Muscle of back (tissue), 11 donors: ENCODE data around the gene MAP2K5. TPM values are rescaled to one million over a fixed set of nuclear protein-coding genes. Genes with fewer than 3 reads are reported as not detected.

ENCODE experiments used
- DNase-seq, 3 donors: peaks; one replicate each; pipeline versions ENCODE4 v3.0.0 to v3.0.0-alpha.2; 2013
- polyA plus RNA-seq, 10 donors: library from polyadenylated mRNA; unstranded; fragments of 120-200 nt; gene quantifications; one replicate each; pipeline ENCODE4 v1.2.1, GENCODE V29; 2013; ENCODE audit not compliant: insufficient read length in 10 of 10

The MAP2K5 gene
- polyA plus RNA-seq, 10 donors: 14.6 to 22.9 (median 19.6) TPM

DNA sequence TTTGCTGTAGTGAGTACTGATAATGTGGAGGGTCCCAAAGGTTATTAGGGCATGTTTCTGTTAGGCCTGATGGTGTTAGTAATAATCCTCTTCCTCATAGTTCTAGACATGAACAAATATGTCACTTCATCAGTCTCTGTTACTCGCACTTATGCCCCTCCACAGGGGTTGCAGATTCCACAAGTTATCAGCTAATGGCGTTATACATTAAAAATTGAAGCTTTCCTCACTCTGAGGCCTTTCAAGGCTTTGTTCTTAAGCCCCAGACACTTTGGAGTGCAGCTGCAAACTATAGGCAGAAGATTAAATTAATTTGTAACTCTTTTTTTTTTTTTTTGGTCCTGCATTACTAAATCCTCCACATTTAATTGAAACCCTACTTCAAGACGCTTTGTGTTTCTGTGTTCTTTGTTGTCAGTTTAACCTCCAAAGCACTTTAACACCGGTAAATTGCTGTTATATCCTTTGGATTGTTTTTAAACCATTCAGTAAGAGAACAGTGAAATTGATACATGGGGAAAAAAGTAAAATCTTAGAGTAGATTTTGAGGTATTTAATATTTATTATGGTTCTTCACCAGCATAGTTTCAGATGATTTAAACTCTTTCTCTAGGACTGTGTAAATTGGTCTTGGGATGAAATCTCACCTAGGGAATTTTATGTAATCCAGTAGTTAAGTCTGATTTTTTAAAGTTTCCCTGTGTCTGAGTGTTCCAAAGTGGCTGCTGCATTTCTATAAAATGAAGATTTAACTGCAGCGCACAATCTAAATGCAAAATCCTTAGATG lies 179.7 kb downstream of the MAP2K5 start:
- no peak for DNase-seq

DNA sequence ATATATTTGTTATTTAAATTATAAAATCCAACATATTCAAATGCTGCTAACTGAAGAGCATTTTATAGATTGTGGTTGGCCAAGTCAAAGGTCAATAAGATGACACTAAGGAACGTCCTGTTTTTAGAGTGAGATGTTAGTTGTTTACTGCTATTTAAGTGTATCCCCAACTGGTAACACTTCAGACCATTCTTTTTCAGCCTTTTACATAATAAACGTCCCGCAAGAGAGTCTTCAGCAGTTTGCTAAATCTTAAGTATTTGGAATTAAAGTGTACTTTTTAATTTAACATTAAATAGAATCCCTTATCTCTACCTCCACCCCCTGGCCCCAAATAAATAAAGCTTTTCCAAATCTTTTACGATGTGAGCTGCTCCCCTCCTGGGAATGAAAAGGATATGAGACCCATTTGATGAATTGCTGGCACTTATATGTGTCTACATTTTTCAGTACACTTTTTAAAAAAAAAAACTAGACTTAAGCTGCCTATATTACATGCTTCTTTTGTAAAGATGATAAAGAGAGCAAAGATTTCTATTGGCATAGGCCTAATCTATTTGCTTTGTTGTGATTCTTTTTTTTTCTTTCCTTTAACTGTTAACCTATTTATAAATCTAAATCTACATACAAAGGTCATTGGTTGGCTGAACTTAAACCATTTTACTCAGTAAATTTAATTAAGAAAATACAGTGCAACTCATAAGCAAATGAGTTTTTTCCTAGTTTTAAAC lies 181.0 kb downstream of the MAP2K5 start:
- DNase-seq: no peak

DNA sequence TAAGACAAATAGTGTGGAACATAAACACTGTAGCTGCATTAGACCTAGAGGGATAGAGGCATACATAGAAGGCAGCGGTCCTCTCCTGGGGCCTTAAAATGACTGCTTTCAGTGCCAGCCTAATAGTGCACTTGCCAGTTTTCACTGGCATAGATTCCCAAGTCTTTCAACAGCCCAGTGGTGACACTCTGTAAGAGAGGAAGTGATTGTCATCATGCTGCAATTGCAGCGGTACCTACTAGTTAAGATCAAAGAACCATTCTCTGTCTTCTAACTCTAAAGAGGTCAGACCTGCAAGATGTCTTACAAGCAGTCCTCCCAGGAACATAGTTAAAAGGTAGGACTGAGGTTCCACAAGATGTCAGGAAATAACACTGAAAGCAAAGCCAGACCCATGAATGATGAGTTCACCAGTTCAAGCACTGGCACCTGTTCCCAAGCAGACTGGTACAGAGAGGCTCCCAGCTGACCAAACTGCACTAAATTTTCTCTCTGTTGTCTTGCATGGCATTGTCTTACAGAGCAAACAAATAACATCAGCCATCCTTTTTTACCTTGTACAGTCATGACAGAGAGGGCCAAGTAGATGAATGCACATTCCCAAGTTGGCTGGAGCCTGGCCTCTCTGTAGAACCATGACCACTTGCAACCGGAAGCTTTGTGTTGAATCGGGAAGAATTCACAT lies 182.3 kb downstream of the MAP2K5 start:
- no peak for DNase-seq

DNA sequence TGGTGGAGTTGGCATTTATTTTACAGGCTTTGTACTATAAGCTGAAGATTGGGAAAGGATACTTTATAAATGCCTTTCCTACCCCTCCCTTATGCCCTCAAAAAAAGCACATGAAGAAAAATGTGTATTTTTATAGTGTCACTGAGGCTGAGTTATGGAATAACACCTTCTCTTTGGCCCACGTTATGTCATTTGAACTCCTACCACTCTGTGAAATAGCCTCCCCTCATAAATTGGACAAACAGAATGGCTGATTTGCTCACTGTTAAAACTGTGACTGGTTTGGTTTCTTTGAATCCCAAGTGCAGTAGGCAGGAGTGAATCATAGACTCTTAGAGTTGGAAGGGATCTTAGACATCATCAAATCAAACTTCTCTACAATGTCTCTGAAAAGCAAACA lies 187.6 kb downstream of the MAP2K5 start:
- no peak for DNase-seq

DNA sequence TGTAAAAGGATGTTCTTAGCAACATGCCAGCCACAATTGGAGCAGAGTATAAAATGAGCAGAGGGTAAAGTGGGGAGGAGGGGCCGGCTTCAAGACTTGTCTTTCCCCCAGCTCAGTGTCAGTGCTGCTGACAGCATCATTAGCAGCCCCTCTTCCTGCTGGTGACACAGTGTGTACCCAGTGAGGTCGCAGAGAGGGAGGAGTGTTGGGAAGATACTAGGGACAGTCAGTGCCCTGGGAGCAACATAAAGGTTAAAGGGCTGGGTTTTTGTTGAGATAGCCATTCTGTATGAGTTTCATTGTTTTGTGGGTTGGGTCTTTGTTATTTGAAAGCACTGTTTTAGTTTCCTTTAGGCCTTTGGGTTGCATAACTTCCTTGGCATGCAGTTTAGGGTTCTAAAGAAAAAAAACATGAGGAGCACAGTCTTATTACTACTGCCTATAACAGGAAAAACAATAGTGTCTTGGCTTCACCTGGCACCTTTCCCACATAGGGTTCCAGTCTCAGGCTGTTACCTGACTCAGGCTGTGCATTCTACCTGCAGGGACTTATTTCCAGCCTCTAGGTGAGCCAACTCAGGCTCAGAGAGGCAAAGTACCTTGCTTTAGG lies 188.7 kb downstream of the MAP2K5 start:
- DNase-seq: no peak

DNA sequence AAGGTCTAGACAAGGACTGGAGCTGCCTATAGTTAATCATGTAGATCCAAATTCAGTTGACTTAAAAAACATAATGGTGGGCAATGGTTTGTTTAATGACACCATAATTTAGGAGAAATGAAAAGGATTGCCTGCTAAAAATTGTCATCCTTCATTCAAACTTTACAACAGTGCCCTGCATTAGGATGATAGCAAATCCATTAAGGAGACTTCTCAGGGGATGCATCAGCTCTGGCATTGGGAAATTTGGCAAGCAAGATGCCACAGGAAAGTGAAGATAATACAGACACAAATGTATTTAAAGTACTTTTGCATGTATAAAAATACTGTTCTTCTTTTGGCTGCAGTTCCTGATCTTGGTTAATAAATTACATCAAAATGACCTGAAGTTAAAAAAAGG lies 189.7 kb downstream of the MAP2K5 start:
- no peak for DNase-seq

DNA sequence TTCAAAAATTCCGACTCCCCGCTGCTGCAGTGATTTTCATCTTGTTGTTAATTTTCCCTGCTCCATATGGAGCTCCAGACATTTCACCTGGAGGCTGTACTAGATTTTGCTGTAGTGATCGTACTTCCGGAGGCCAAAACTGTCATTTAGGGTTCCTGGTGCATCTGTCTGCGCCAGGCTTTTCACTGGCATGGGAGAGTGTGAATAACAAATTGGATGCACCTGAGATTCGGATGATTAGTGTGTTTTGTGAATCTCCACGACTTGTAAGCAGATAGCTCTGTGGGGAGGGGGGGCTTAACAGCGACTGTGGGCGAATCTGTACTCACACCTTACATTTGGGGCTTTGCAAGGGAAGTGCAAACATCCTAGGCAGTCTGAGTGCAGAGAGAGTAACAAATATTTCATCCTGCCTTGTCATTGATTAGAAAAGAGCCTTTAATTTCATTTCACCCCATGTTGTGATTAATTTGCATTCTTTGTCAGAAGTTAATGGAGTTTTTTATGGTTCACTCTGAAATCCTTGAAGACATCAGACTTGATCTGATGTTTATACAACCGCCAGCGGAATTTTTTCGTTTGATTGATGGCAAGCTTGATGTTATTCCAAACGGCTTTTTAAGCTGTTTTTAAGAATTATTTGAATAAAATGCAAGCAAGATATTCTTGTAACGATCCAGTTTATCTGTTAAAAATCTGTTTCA lies 190.3 kb downstream of the MAP2K5 start:
- no peak for DNase-seq

DNA sequence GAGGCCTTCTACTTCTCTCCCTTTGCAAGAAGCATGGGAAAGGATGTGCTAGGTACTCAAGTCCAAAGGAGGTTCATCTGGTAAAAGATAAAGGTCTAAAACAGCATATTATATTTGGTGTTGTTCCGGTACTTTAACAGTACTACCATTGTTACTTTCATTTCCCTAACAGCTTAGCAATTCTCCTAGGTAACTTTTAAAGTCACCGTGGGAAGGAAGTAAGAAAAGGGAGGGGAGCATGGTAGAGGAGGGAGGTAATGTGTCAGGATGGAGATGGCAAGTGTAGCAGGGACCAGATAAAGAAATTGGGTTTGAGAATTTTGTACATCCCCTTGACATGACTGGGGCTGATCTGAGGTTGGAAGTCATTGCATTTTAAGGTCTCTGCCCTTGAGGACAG lies 193.4 kb downstream of the MAP2K5 start:
- no peak for DNase-seq

DNA sequence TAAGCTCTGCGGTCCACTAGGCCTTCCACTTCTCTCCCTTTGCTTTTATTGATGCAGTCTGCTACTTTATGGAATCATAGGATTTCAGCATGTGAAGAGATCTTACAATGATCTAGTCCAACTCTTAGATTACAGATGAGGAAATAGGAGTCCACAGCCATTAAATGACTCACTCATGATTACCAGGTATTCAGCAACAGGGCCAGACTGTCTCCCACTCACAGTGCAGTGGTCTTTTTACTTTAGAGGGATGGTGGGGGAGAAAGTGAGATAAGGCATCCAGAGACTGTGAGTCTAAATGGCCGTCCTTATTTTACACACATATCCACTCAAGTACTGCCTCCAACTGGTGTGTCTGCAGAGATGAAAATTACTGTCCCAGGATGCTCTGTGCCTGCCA lies 194.3 kb downstream of the MAP2K5 start:
- DNase-seq: no peak

DNA sequence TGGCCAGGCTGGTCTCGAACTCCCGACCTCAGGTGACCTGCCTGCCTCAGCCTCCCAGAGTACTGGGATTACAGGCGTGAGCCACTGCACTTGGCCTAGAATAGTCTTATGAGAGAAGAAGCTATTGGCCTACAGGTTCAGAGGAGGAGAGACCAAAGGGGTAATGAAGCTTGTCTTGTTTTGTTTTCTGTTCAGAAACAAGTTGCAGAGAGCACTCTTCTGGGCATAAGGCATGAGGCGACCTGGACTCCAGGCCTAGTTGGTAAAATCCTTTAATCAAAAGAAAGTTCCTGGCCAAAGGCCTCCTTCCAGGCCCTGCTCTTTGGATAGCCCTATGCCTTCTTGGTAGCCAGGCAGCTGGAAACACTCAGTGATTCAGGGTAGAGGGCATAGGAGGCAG lies 195.6 kb downstream of the MAP2K5 start:
- DNase-seq: no peak

DNA sequence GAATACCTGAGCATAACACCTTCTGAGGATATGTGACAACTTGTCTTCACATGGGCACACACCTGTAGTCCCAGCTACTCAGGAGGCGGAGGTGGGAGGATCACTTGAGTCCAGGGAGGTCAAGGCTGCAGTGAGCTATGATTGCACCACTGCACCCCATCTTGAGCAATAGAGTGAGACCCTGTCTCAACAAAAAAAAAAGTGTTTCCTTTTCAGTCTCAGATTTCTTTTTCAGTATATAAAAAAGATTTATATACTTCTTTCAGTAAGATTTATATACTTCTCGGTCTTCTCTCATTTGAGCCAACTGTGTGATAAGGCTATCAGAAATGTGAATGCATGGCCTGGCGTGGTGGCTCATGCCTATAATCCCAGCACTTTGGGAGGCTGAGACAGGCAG lies 197.9 kb downstream of the MAP2K5 start:
- no peak for DNase-seq

DNA sequence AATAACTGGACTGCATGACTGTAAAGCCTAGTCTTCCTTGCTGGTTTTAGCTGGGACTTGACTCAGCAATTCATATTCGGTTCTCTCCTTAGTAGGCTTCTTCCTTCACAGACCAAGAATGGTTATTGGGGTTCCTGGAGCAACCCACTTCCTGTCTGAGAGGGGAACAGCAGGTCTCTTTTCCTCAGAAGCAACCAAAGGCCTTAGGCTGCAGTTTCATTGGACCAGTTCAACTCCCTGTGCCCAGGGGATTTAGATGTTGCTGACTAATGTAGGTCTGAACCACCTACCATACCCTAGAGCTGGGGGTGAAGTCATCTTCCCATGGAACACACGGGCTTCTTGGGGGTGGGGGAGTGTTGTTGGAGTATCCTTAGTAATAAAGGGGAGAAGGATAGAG lies 198.8 kb downstream of the MAP2K5 start:
- no peak for DNase-seq

DNA sequence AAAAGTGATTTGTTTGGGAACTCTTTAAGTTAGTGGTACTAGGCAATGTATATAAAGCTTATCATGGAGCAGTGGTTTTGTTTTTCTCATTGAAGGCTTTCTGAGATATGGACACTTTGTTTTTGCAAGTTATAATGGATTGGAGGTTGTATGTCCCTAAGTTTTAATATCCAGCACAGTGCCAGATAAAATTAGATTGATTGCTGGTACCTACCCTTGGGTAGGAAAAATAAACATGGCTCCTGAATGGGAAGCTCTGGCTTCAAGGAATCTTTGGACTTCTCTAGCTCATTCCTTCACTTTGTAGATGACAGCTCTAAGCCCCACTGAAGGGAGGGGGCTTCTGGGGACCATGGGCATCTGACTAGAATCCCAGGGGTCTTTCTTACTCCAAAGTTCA lies 201.1 kb downstream of the MAP2K5 start:
- DNase-seq: no peak

DNA sequence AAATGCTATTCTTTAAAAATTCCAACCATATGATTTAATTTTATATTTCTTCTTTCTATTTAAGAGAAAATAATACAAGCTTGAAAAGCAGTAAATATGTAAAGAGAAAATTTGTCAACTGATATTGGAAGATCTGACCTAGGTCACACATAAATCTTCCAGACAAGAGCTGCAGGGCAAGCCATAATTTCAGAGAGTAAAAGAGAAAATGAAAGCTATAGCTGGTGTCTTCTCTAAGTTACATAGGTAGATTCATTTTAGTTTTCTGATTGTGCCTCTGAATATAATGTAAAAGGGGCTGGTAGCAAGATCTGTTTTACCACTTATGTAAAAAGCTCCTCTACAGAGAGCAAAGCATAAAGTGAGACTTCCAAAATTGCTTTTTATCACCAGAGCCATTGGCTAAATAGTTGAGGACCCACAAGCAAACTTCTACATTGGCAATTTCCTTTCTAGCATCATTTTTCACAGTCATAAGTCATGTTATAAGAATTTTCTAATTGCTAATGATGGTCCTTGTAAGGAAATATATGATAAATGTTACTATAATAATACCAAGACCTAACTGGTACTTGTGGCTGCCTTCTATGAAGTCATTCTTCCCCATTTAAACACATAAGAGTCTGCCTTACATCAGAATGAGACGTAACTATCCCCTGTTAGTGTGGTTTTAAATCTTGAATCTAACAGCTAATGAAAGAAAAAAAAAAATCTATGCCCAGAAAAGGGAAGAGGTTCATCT lies 202.0 kb downstream of the MAP2K5 start:
- peak in 1 of 3 donors; percentile 23 for DNase-seq

DNA sequence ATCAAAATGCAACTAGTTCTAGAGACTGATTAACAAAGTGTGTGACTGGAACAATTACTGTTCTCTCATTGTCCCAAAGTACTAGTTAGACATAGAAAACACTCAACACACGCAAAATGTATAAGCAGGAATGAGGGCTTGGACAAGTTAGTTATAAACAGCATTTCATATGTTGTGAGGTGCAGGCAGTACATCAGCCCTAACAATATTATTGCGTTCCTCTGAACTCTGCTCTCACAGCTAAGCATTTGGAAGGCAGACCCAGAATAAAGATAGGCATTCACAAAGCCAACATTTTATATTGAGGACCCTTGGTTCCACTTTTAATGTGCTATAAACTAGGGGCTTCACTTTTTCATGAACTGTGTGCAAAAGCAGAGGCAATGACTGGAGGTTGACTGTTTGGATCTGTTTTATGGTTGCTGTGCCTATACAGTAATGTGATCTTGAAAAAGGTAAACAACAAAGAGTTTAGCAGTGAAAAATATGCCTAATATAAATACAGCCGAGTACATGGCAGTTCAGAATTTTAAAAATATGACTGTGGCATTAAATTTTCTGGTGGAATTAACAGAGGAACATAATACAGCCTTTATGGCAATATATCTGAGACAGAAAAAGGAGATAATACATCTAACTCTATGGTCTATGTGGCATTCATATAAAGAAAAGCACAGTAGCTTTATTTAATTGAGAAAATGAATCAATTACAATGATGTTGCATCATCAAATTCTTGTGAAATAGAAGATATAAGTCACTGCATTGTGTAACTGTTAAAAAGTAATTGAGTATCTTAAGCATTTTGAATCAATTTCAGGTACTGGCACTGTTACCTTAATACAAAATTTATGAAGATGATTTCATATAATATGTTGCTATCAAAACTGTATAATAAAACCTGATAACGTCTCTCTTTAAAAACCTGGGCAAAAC lies 202.8 kb downstream of the MAP2K5 start:
- DNase-seq: no peak

DNA sequence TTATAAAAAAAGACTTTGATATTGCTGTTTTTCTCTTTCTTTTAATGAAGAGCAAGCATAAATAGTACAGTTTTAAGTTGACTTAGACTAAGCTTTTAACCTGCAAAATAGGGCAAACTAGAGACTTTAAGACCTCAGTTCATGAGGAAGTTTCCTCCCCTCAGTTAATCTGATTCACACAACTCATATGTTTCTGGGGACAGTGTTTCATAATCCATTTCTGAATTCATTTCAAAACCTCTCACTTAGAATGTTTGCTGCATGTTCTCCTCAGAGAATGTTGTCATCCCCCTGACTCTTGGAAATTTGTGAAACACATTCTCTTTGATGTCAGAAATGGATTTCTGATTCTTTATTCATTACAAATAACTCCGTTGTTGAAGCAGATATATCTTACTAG lies 203.5 kb downstream of the MAP2K5 start:
- peak in 2 of 3 donors; percentile 7 to 22 for DNase-seq

DNA sequence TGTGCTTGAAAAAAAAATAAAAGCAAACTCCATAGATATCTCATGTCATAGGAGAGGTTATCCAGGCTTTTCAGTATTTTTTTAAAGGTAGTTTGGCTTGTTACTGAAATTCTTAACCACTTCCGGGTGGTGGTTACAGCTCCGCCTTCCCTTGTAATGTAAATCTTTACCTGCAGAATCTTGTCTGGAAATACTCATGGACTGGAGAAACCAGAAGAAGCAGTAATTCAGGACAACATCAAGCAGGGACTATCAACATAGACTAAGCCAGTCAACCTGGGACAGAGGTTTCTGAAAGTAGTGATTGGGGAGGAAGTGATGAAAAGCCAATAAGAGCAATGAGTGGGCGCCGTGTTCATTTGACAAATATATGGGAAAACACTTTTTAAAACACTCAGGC lies 203.9 kb downstream of the MAP2K5 start:
- no peak for DNase-seq

DNA sequence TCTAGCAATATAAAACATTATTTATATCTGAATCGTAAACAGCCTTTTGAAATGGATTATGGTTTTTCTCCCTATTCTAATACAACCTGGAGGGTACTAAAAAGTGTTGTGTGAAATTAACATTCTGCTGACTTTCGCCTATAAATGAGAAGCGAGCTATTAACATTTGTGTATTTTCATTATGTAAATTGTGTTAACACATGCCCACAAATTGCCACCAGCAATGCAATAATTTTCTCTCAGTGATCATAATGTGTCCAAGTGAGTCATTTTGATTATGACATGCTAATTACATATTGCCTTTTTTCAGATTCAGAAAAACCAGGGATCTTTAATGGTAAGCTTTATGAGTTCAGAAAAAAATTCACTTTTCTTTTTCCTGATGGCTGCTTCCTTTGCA lies 205.4 kb downstream of the MAP2K5 start:
- DNase-seq: no peak

DNA sequence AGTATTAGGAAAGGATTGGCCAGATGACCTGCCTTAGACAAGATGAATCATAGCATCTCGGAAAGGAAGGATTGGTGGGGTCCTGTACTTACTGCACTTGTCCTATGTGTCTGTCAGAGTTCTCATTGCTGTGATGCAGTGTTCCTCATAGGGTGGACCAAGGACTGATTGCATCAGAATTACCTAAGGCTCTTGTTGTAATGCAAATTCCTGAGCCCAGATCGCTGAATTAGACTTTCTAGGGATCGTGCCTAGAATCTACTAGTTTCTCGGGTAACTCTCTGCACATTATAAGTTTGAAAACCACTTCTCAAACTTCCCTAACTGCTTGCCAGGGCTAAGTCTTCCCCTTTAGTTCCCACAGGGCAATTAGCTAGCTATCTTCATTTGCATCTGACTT lies 207.9 kb downstream of the MAP2K5 start:
- DNase-seq: no peak

DNA sequence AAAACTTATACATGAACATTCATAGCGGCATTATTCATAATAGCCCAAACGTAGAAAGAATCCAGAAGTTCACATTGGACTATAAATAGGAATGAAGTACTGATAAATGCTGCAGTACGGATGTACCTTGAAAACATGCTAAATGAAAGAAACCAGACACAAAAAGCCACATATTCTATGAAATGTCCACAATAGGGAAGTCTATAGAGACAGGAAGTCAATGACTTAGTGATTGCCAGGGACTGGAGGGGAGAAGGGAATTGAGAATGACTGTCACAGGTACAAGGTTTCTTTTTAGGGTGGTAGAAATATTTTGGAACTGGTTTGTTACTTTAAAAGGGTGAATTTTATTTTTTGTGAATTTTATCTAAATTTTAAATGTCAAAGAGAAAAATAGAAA lies 211.4 kb downstream of the MAP2K5 start:
- DNase-seq: no peak
